Smooth muscle cell (in vitro differentiated cells): ENCODE data around the gene SHISA6. TPM values are rescaled to one million over a fixed set of nuclear protein-coding genes. Genes with fewer than 3 reads are reported as not detected.

Experiments used
- DNase-seq: peaks from one replicate; lab custom pipeline; 2025; ENCODE audit not compliant: unreplicated experiment; lab: John Stamatoyannopoulos, UW
- H2AFZ ChIP-seq: fragments of 200-600 bp; sonication (generic); 2 replicates; pipeline ENCODE4 v1.6.0; 2016; ENCODE audit warnings: antibody characterized with exemption, low read depth, mild to moderate bottlenecking
- H3F3A ChIP-seq: fragments of 200-600 bp; sonication (generic); 2 replicates; pipeline ENCODE4 v1.6.0; 2017; ENCODE audit warnings: antibody characterized with exemption, low read depth
- H3K27ac ChIP-seq: fragments of 200-600 bp; sonication (generic); 2 replicates; pipeline ENCODE4 v1.5.1; 2016; ENCODE audit warnings: low read depth, mild to moderate bottlenecking
- H3K27me3 ChIP-seq: fragments of 200-600 bp; sonication (generic); 2 replicates; pipeline ENCODE4 v1.6.1; 2016; ENCODE audit warnings: low read depth, mild to moderate bottlenecking
- H3K36me3 ChIP-seq: fragments of 200-600 bp; sonication (generic); 2 replicates; pipeline ENCODE4 v1.5.1; 2016; ENCODE audit warnings: low read depth
- H3K4me1 ChIP-seq: fragments of 200-600 bp; sonication (generic); 2 replicates; pipeline ENCODE4 v1.5.1; 2016; ENCODE audit warnings: low read depth
- H3K4me2 ChIP-seq: fragments of 200-600 bp; sonication (generic); 2 replicates; pipeline ENCODE4 v1.6.0; 2016; ENCODE audit warnings: mild to moderate bottlenecking
- H3K4me3 ChIP-seq: fragments of 200-600 bp; sonication (generic); 2 replicates; pipeline ENCODE4 v1.5.1; 2016; ENCODE audit warnings: mild to moderate bottlenecking
- H3K79me2 ChIP-seq: fragments of 200-600 bp; sonication (generic); 2 replicates; pipeline ENCODE4 v1.6.0; 2016; ENCODE audit warnings: low read depth, mild to moderate bottlenecking
- H3K9ac ChIP-seq: fragments of 200-600 bp; sonication (generic); 2 replicates; pipeline ENCODE4 v1.6.0; 2016; ENCODE audit warnings: low read depth
- H3K9me3 ChIP-seq: fragments of 200-600 bp; sonication (generic); replicated peaks from 2 replicates; pipeline ENCODE4 v1.5.1; 2016; ENCODE audit warnings: low read depth
- H4K20me1 ChIP-seq: fragments of 200-600 bp; sonication (generic); 2 replicates; pipeline ENCODE4 v1.6.0; 2016; ENCODE audit warnings: low read depth
- CTCF ChIP-seq: fragments of 200-600 bp; sonication (generic); IDR thresholded peaks from 2 replicates; pipeline ENCODE4 v1.5.1; 2017; ENCODE audit warnings: borderline replicate concordance, mild to moderate bottlenecking, antibody characterized with exemption; ENCODE audit not compliant: insufficient read depth, poor library complexity, severe bottlenecking
- WGBS: methylation state at CpG from one replicate; pipeline ENCODE4 v1.1.7; 2016; ENCODE audit warnings: low lambda C conversion rate; 5-methylcytosine and 5-hydroxymethylcytosine counted together
- polyA plus RNA-seq: library from polyadenylated mRNA; unstranded; fragments of >200 nt; fragmentation: Nextera tagmentation; extraction: Ambion mirVana; gene quantifications from 2 replicates; pipeline ENCODE4 v1.2.1, GENCODE V29; 2016
- total RNA-seq: library from RNA; depleted of rRNA; stranded (reverse); fragments of >200 nt; gene quantifications from 2 replicates; pipeline ENCODE4 v1.2.3, GENCODE V29; 2014

Gene SHISA6
- total and polyA plus RNA-seq, 2 experiments from 2014 or later = 0.04 to 0.35 TPM

GRCh38 chr17:11545696-11546095 is 304.7 kb downstream of the SHISA6 start:
- no peaks in the 10 kb centered on the region for H3K27me3 ChIP-seq
- no peaks in the 10 kb centered on the region for H3K9me3 ChIP-seq
- no peak overlapping the region for H3K27ac ChIP-seq
- no peak overlapping the region for H3K9ac ChIP-seq
- no peak overlapping the region for H2AFZ ChIP-seq
- no peak overlapping the region for H3K4me2 ChIP-seq
- no peak for TF ChIP-seq CTCF
- no peaks in the 10 kb centered on the region for H3K4me1 ChIP-seq
- no peaks in the 10 kb centered on the region for H3K36me3 ChIP-seq
- H3K79me2 ChIP-seq = no peaks in the 10 kb centered on the region
- H3F3A ChIP-seq = no peaks in the 10 kb centered on the region
- DNase-seq = no peak
- no peaks in the 10 kb centered on the region for H4K20me1 ChIP-seq
- H3K4me3 ChIP-seq = no peak overlapping the region
- WGBS = 93% methylated on average over 3 of the region's 3 CpGs

- Histone ChIP-seq H3K9me3 (no peaks in the 10 kb centered on the region), H3K4me1 (no peaks in the 10 kb centered on the region), H2AFZ (no peak overlapping the region), H3K4me3 (no peak overlapping the region), H3K36me3 (no peaks in the 10 kb centered on the region), H4K20me1 (no peaks in the 10 kb centered on the region), H3K79me2 (no peaks in the 10 kb centered on the region), H3K27me3 (peaks cover 2% of the 10 kb centered on the region), H3K4me2 (no peak overlapping the region), H3K27ac (no peak overlapping the region), H3F3A (no peaks in the 10 kb centered on the region), H3K9ac (no peak overlapping the region)
- TF ChIP-seq CTCF = no peak
- WGBS = 99% methylated on average over 4 of the region's 4 CpGs
- no peak for DNase-seq
Observed at GRCh38 chr17:11547853-11548252, 306.8 kb downstream of the SHISA6 start.

- no peaks in the 10 kb centered on the region for H3K4me1 ChIP-seq
- no peak for DNase-seq
- H3K4me3 ChIP-seq = no peak overlapping the region
- H3K27me3 ChIP-seq = peaks cover 4% of the 10 kb centered on the region
- no peaks in the 10 kb centered on the region for H3K9me3 ChIP-seq
- no peaks in the 10 kb centered on the region for H3F3A ChIP-seq
- no peaks in the 10 kb centered on the region for H3K79me2 ChIP-seq
- TF ChIP-seq CTCF = no peak
- no peaks in the 10 kb centered on the region for H3K36me3 ChIP-seq
- H3K4me2 ChIP-seq = no peak overlapping the region
- no peaks in the 10 kb centered on the region for H4K20me1 ChIP-seq
- WGBS = 85% methylated on average over 2 of the region's 2 CpGs
- no peak overlapping the region for H2AFZ ChIP-seq
- H3K9ac ChIP-seq = no peak overlapping the region
- no peak overlapping the region for H3K27ac ChIP-seq
Observed at GRCh38 chr17:11548398-11548797, 307.4 kb downstream of the SHISA6 start.

GRCh38 chr17:11550431-11550830 is 309.4 kb downstream of the SHISA6 start:
- Histone ChIP-seq H4K20me1 (no peaks in the 10 kb centered on the region), H2AFZ (no peak overlapping the region), H3F3A (no peaks in the 10 kb centered on the region), H3K27me3 (peaks cover 4% of the 10 kb centered on the region), H3K27ac (no peak overlapping the region), H3K4me2 (no peak overlapping the region), H3K36me3 (no peaks in the 10 kb centered on the region), H3K9me3 (no peaks in the 10 kb centered on the region), H3K79me2 (no peaks in the 10 kb centered on the region), H3K4me1 (no peaks in the 10 kb centered on the region), H3K9ac (no peak overlapping the region), H3K4me3 (no peak overlapping the region)
- DNase-seq = no peak
- TF ChIP-seq CTCF = no peak
- 92% methylated on average over 2 of the region's 2 CpGs for WGBS
